ENCODE data around the gene GPR27.

- TF ChIP-seq CTCF (IDR thresholded peaks at IDR 0.05) (no peak), POLR2A (IDR thresholded peaks at IDR 0.05) (no peak)
These were observed 18.8 kb upstream of the GPR27 start for GRCh38 chr3:71734881-71735280.
